ENCODE measurements around the gene SPTBN1. TPM values are rescaled to one million over a fixed set of nuclear protein-coding genes. Genes with fewer than 3 reads are reported as not detected.

SPTBN1 gene
- polyA plus RNA-seq, 2 of the 4 experiments (the other 2 are of a cell fraction) = 105 to 126 TPM

DNA sequence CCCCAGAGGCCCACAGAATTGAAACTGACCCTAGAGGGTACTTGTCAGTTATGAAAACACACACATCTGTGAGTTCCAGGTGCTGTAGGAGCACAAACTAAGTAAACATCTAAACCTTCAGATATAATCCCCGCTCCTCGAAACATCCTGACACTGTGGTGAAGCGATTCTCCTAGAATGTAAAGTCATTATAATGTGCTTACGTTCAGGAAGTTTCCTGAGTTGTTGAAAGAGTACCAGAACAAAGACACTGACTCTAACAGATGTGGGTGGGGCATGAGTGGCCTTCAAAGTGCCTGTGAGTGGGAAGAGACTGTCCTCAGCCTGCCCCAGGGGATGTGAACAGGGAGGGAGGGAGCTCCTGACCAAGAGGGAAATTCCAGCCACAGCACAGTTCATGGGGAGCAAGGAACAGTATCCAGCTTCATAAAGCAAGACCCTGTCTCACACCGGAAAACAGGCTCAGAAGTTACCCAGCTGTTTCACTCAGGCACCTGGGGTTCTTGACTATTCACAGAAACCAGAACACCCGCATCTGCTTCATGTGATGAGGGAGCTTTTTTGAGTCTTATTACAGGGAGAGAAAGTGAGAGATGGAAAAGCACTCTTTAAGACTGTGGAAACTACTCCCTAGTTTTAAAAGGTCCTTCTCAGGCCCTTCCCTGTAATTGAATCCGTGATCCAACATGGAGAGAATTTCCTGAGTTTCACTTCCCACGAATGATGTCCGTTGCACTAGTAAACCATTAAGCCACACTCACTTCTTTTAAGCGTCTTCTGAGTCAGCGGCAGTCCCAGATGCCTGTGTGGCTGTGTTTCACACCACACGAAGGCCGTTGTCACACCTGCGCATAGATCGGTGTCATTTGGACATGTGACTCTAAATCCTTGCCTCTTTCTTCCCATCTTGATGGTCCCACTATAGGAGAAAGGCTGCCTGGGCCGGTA, 178.7 kb downstream of the SPTBN1 start:
- POLR2A ChIA-PET = interaction anchor here (1.0 to 1.9 kb wide), 3 partner anchors 58 to 76 kb away, joined by 3 to 9 read pairs (median 3); no protein-coding TSS in a partner anchor
- Histone ChIP-seq H3K4me3 (peak overlapping the region; percentile 1; the same call in 1 of the 3 replicates), H3K9me3 (no peaks in the 10 kb centered on the region), H3K4me2 (peak overlapping the region; percentile 70), H3K27ac (peak overlapping the region; percentile 82 to 87), H3K4me1 (peaks cover 89% of the 10 kb centered on the region)
- TF ChIP-seq, protein P1, sequence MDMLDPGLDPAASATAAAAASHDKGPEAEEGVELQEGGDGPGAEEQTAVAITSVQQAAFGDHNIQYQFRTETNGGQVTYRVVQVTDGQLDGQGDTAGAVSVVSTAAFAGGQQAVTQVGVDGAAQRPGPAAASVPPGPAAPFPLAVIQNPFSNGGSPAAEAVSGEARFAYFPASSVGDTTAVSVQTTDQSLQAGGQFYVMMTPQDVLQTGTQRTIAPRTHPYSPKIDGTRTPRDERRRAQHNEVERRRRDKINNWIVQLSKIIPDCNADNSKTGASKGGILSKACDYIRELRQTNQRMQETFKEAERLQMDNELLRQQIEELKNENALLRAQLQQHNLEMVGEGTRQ (IDR thresholded peaks at IDR 0.05) = peak; percentile 62
- TF ChIP-seq, protein P2, sequence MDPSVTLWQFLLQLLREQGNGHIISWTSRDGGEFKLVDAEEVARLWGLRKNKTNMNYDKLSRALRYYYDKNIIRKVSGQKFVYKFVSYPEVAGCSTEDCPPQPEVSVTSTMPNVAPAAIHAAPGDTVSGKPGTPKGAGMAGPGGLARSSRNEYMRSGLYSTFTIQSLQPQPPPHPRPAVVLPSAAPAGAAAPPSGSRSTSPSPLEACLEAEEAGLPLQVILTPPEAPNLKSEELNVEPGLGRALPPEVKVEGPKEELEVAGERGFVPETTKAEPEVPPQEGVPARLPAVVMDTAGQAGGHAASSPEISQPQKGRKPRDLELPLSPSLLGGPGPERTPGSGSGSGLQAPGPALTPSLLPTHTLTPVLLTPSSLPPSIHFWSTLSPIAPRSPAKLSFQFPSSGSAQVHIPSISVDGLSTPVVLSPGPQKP (IDR thresholded peaks at IDR 0.05; ENCODE audit: low read depth, low read length) = no peak
- TF ChIP-seq, protein P3, sequence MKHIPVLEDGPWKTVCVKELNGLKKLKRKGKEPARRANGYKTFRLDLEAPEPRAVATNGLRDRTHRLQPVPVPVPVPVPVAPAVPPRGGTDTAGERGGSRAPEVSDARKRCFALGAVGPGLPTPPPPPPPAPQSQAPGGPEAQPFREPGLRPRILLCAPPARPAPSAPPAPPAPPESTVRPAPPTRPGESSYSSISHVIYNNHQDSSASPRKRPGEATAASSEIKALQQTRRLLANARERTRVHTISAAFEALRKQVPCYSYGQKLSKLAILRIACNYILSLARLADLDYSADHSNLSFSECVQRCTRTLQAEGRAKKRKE (CRISPR knock-in tag; IDR thresholded peaks at IDR 0.05; ENCODE audit: low read depth) = peak; percentile 95
- TF ChIP-seq TFCP2L1 (CRISPR knock-in tag; IDR thresholded peaks at IDR 0.05) = no peak
- no peak for TF ChIP-seq FOSL2 (IDR thresholded peaks at IDR 0.05)
- peak; percentile 47 for TF ChIP-seq FOSL2 (CRISPR knock-in tag; IDR thresholded peaks at IDR 0.05)
- TF ChIP-seq, protein P4, sequence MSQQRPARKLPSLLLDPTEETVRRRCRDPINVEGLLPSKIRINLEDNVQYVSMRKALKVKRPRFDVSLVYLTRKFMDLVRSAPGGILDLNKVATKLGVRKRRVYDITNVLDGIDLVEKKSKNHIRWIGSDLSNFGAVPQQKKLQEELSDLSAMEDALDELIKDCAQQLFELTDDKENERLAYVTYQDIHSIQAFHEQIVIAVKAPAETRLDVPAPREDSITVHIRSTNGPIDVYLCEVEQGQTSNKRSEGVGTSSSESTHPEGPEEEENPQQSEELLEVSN (IDR thresholded peaks at IDR 0.05; ENCODE audit: borderline replicate concordance, low read depth) = peak; percentile 82; the same call in 1 of the 2 replicates
- TF ChIP-seq, protein P5, sequence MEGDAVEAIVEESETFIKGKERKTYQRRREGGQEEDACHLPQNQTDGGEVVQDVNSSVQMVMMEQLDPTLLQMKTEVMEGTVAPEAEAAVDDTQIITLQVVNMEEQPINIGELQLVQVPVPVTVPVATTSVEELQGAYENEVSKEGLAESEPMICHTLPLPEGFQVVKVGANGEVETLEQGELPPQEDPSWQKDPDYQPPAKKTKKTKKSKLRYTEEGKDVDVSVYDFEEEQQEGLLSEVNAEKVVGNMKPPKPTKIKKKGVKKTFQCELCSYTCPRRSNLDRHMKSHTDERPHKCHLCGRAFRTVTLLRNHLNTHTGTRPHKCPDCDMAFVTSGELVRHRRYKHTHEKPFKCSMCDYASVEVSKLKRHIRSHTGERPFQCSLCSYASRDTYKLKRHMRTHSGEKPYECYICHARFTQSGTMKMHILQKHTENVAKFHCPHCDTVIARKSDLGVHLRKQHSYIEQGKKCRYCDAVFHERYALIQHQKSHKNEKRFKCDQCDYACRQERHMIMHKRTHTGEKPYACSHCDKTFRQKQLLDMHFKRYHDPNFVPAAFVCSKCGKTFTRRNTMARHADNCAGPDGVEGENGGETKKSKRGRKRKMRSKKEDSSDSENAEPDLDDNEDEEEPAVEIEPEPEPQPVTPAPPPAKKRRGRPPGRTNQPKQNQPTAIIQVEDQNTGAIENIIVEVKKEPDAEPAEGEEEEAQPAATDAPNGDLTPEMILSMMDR (IDR thresholded peaks at IDR 0.05) = no peak
- TF ChIP-seq, protein P6, sequence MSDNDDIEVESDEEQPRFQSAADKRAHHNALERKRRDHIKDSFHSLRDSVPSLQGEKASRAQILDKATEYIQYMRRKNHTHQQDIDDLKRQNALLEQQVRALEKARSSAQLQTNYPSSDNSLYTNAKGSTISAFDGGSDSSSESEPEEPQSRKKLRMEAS (IDR thresholded peaks at IDR 0.05) = peak; percentile 87
- TF ChIP-seq GATA3 (IDR thresholded peaks at IDR 0.05; ENCODE audit: borderline replicate concordance) = no peak; the same call in 1 of the 2 replicates
- no peak for TF ChIP-seq MAFK (IDR thresholded peaks at IDR 0.05; ENCODE audit: partially characterized antibody)
- TF ChIP-seq RARB (CRISPR knock-in tag; IDR thresholded peaks at IDR 0.05) = 0 out of 2 replicates have a peak, but pooled peaks have one; percentile 35
- TF ChIP-seq EP300 (IDR thresholded peaks at IDR 0.05) = peak in 1 of 2 experiments; percentile 57; a peak in 2 of 5 replicates
- no peak for TF ChIP-seq RAD21 (conservative IDR thresholded peaks at IDR 0.05 in 1 of 2, IDR thresholded peaks at IDR 0.05 in 1 of 2)
- no peak for TF ChIP-seq RFX5 (IDR thresholded peaks at IDR 0.05)
- TF ChIP-seq HOXB13 (CRISPR knock-in tag; IDR thresholded peaks at IDR 0.05; ENCODE audit: low read depth) = peak; percentile 65; the same call in 1 of the 2 replicates
- no peak for TF ChIP-seq CHD4 (IDR thresholded peaks at IDR 0.05; ENCODE audit: borderline replicate concordance)
- TF ChIP-seq HOXA7 (CRISPR knock-in tag; IDR thresholded peaks at IDR 0.05) = peak; percentile 68; the same call in 1 of the 2 replicates
- TF ChIP-seq EHF (CRISPR knock-in tag; IDR thresholded peaks at IDR 0.05) = peak; percentile 32; the same call in 1 of the 2 replicates
- TF ChIP-seq, protein P7, sequence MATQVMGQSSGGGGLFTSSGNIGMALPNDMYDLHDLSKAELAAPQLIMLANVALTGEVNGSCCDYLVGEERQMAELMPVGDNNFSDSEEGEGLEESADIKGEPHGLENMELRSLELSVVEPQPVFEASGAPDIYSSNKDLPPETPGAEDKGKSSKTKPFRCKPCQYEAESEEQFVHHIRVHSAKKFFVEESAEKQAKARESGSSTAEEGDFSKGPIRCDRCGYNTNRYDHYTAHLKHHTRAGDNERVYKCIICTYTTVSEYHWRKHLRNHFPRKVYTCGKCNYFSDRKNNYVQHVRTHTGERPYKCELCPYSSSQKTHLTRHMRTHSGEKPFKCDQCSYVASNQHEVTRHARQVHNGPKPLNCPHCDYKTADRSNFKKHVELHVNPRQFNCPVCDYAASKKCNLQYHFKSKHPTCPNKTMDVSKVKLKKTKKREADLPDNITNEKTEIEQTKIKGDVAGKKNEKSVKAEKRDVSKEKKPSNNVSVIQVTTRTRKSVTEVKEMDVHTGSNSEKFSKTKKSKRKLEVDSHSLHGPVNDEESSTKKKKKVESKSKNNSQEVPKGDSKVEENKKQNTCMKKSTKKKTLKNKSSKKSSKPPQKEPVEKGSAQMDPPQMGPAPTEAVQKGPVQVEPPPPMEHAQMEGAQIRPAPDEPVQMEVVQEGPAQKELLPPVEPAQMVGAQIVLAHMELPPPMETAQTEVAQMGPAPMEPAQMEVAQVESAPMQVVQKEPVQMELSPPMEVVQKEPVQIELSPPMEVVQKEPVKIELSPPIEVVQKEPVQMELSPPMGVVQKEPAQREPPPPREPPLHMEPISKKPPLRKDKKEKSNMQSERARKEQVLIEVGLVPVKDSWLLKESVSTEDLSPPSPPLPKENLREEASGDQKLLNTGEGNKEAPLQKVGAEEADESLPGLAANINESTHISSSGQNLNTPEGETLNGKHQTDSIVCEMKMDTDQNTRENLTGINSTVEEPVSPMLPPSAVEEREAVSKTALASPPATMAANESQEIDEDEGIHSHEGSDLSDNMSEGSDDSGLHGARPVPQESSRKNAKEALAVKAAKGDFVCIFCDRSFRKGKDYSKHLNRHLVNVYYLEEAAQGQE (IDR thresholded peaks at IDR 0.05) = no peak
- DNase-seq (ENCODE audit: low read depth in 1 of 2, low spot score in 1 of 2) = peak; percentile 83 to 89
- 31% methylated on average over 16 of the region's 16 CpGs for WGBS (ENCODE audit: missing lambda C conversion rate)
- peak; percentile 48 to 71 for ATAC-seq
- FAIRE-seq = no peak
- CTCF ChIA-PET = interaction anchor here (0.9 to 3.5 kb wide), 7 partner anchors 8 to 113 kb away, joined by 3 to 12 read pairs (median 6); no protein-coding TSS in a partner anchor
